Right atrium auricular region (tissue), 2 donors: Measurements from ENCODE around the gene PAK1IP1. TPM values are rescaled to one million over a fixed set of nuclear protein-coding genes. Genes with fewer than 3 reads are reported as not detected.

Experiments
- DNase-seq: peaks from one replicate; pipeline ENCODE4 v3.0.0-alpha.2; 2019; ENCODE audit warnings: low spot score
- H3K27ac ChIP-seq, 2 donors: fragments of 200-600 bp; sonication (generic); 1 replicate in 1 of 2; 2 replicates in 1 of 2; pipeline ENCODE4 v1.5.1; 2016 to 2019
- H3K27me3 ChIP-seq, 2 donors: fragments of 200-600 bp; sonication (generic); one replicate each; pipeline versions ENCODE4 v1.5.1 to v1.6.0; 2017 to 2019
- H3K36me3 ChIP-seq: fragments of 200-600 bp; sonication (generic); one replicate; pipeline ENCODE4 v1.5.1; 2016
- H3K4me1 ChIP-seq, 2 donors: fragments of 200-600 bp; sonication (generic); one replicate each; pipeline versions ENCODE4 v1.5.1 to v1.6.0; 2017 to 2019
- H3K4me3 ChIP-seq, 2 donors: fragments of 200-600 bp; sonication (generic); 1 replicate in 1 of 2; 2 replicates in 1 of 2; pipeline ENCODE4 v1.5.1; 2017 to 2019; ENCODE audit warnings: mild to moderate bottlenecking in 1 of 2, moderate library complexity in 1 of 2
- H3K9me3 ChIP-seq, 2 donors: fragments of 200-600 bp; sonication (generic); one replicate each; pipeline ENCODE4 v1.5.1; 2019
- total RNA-seq, 2 donors: library from RNA; depleted of rRNA; stranded (reverse); fragments of >200 nt; gene quantifications; one replicate each; pipeline ENCODE4 v1.1.0, GENCODE V29; 2016
- TF ChIP-seq, protein P1 (sequence below), 2 donors: fragments of 200-600 bp; sonication (generic); IDR thresholded peaks; one replicate each; pipeline ENCODE4 v1.5.1; 2019; ENCODE audit warnings: antibody characterized with exemption in 2 of 2

Gene PAK1IP1
- total RNA-seq, 2 donors from 2014 or later, result 9.0 to 10.4 TPM

DNA sequence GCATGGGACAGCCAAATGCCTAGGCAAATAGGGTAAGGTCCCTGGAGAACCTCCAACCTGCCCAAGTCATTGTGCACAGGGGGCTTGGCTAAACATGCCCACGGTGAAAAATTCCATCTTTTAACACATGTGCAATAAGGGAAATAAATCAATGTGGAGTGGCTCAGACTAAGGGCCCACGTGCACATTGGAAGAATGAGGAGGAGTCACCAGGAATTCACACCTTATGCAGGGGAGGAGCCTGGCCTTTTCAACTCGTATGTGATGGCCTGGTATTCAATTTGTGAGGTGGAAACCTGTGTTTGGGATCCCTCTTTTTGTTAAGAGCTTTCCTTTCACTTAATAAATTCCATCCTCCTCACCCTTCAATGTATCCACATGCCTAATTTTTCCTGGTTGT is 13.0 kb upstream of the PAK1IP1 start:
- no peak for DNase-seq
- Histone ChIP-seq H3K4me1 (no peaks in the 10 kb centered on the region), H3K9me3 (no peaks in the 10 kb centered on the region), H3K27me3 (no peaks in the 10 kb centered on the region), H3K36me3 (no peaks in the 10 kb centered on the region), H3K4me3 (no peak overlapping the region), H3K27ac (no peak overlapping the region)
- TF ChIP-seq, protein P1, sequence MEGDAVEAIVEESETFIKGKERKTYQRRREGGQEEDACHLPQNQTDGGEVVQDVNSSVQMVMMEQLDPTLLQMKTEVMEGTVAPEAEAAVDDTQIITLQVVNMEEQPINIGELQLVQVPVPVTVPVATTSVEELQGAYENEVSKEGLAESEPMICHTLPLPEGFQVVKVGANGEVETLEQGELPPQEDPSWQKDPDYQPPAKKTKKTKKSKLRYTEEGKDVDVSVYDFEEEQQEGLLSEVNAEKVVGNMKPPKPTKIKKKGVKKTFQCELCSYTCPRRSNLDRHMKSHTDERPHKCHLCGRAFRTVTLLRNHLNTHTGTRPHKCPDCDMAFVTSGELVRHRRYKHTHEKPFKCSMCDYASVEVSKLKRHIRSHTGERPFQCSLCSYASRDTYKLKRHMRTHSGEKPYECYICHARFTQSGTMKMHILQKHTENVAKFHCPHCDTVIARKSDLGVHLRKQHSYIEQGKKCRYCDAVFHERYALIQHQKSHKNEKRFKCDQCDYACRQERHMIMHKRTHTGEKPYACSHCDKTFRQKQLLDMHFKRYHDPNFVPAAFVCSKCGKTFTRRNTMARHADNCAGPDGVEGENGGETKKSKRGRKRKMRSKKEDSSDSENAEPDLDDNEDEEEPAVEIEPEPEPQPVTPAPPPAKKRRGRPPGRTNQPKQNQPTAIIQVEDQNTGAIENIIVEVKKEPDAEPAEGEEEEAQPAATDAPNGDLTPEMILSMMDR (IDR thresholded peaks at IDR 0.05), result no peak

GRCh38 chr6:10682355-10682988 is 12.3 kb upstream of the PAK1IP1 start:
- Histone ChIP-seq H3K36me3 (no peaks in the 10 kb centered on the region), H3K27ac (no peak overlapping the region), H3K9me3 (no peaks in the 10 kb centered on the region), H3K27me3 (no peaks in the 10 kb centered on the region), H3K4me3 (no peak overlapping the region), H3K4me1 (no peaks in the 10 kb centered on the region)
- DNase-seq, result no peak
- TF ChIP-seq, protein P1 (IDR thresholded peaks at IDR 0.05), result no peak

DNA sequence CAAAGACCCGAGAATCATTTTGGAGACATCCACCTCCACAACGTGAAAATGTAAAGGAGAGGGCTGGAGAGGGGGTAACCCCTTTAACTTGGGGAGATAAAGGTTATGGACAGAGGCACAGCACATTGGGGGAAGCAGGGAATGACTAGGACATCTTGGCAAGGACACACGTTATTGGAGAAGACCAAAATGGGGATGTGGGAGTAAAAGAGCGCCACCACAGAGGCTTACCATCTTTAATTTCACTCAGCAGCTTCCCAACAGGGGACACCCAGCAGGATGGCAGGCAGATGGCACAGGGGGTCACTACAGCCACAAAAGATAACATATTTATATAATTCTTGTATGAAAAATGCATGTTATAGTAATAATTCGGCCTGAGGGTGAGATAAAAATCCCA is 10.2 kb upstream of the PAK1IP1 start:
- Histone ChIP-seq H3K27ac (no peak overlapping the region), H3K4me1 (no peaks in the 10 kb centered on the region), H3K36me3 (no peaks in the 10 kb centered on the region), H3K4me3 (no peak overlapping the region), H3K27me3 (no peaks in the 10 kb centered on the region), H3K9me3 (no peaks in the 10 kb centered on the region)
- DNase-seq, result no peak
- TF ChIP-seq, protein P1 (IDR thresholded peaks at IDR 0.05), result no peak

DNA sequence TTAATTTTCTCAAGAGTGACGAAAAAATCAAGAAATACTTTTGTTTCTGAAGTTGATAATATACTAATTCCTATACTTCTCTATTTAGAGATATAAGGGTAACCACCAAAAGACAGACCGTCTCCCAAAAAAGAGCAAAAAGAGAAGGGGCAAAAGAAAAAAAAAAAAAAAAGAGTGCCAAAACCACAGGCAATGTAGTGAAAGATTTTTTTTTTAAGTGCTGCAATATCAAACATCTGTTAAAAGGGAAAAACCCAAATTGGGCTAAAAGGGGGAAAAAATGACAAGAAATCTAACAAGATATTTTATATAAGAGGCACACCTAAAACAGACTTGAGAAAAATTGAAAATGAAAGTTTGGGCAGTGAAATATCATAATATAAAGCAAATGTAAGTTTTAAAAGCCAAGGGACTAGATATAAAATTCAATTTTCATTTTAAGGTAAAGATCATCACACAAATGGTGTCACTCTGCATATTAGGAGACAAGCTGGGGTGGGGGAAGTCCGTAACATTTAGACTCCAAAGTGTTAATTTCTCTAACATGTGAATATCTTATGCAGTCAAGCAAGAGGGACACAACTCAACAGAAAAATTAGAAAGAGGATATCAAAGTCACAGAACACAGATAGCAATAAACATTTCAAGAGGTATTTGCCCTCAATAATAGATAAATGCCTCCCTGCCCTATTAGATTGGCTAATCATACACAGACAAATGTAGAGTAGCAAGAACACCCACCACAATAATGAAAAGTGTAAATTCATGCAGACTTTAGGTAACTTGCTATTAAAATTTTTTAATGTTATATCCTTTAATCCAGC is 9.5 kb upstream of the PAK1IP1 start:
- Histone ChIP-seq H3K27me3 (no peaks in the 10 kb centered on the region), H3K27ac (no peak overlapping the region), H3K9me3 (no peaks in the 10 kb centered on the region), H3K36me3 (no peaks in the 10 kb centered on the region), H3K4me3 (no peak overlapping the region), H3K4me1 (no peaks in the 10 kb centered on the region)
- no peak for DNase-seq
- TF ChIP-seq, protein P1 (IDR thresholded peaks at IDR 0.05), result no peak

GRCh38 chr6:10686901-10687300 is 7.9 kb upstream of the PAK1IP1 start:
- no peaks in the 10 kb centered on the region for H3K36me3 ChIP-seq
- H3K4me1 ChIP-seq, result no peaks in the 10 kb centered on the region
- H3K4me3 ChIP-seq, result no peak overlapping the region
- no peaks in the 10 kb centered on the region for H3K27me3 ChIP-seq
- H3K27ac ChIP-seq, result no peak overlapping the region
- no peaks in the 10 kb centered on the region for H3K9me3 ChIP-seq
- no peak for DNase-seq
- TF ChIP-seq, protein P1 (IDR thresholded peaks at IDR 0.05), result no peak
